ENCODE data around the gene HTR2A. TPM values are rescaled to one million over a fixed set of nuclear protein-coding genes. Genes with fewer than 3 reads are reported as not detected.

The HTR2A gene
- total and polyA plus RNA-seq, 2 donors (not counting 3 experiments of a cell fraction or from before 2014, with no cell fraction given) = not detected

DNA sequence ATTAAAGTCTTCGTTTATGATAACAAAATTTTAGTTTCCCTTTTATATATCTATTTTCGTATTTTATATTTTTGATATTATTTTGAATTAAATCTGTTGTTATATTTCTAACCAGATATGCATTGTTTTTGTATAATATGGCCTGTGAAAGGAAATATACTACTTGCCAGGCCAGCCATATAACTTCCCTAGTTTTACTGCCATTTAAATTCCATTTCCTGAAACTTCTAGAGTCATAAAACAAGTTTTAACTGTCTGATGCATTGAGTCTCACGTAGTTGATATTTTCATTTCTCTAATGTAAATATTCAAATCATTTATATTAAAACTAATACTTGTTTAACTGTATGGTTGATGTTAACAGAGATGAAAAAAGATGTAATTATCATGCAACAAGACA is 113.3 kb downstream of the HTR2A start:
- Histone ChIP-seq H3K27me3 (ENCODE audit: control insufficient read depth in 2 of 2, insufficient read depth in 2 of 2, low read length in 2 of 2) (no peaks in the 10 kb centered on the region), H4K20me1 (replicated peaks; ENCODE audit: control insufficient read depth, extremely low read depth, insufficient read depth, low read length) (no peaks in the 10 kb centered on the region), H3K79me2 (ENCODE audit: control insufficient read depth, insufficient read depth, low read length) (no peaks in the 10 kb centered on the region), H3K27ac (ENCODE audit: insufficient read depth, low read depth, low read length) (no peak overlapping the region), H3K4me2 (ENCODE audit: insufficient read depth, low read length) (no peak overlapping the region), H3K9me1 (replicated peaks; ENCODE audit: control insufficient read depth, extremely low read depth, insufficient read depth, low read length) (no peaks in the 10 kb centered on the region), H3K9ac (replicated peaks; ENCODE audit: extremely low read depth, insufficient read depth, low read length) (no peak overlapping the region), H3K36me3 (ENCODE audit: control insufficient read depth in 2 of 2, extremely low read depth in 1 of 2, insufficient read depth in 2 of 2, low read length in 2 of 2) (peaks cover 0 to 23% of the 10 kb centered on the region in 2 experiments), H3K9me3 (replicated peaks; ENCODE audit: control insufficient read depth, insufficient read depth, low read length) (no peaks in the 10 kb centered on the region), H3K4me1 (ENCODE audit: control insufficient read depth, extremely low read depth, insufficient read depth, low read length) (no peaks in the 10 kb centered on the region), H2AFZ (ENCODE audit: low read depth, low read length) (no peak overlapping the region), H3K4me3 (replicated peaks in 1 of 3; ENCODE audit: insufficient read depth in 1 of 3, low read depth in 1 of 3, low read length in 3 of 3) (no peak overlapping the region)
- DNase-seq (ENCODE audit: low read depth, low spot score) (no peak), FAIRE-seq (no peak)
- TF ChIP-seq, protein P1, sequence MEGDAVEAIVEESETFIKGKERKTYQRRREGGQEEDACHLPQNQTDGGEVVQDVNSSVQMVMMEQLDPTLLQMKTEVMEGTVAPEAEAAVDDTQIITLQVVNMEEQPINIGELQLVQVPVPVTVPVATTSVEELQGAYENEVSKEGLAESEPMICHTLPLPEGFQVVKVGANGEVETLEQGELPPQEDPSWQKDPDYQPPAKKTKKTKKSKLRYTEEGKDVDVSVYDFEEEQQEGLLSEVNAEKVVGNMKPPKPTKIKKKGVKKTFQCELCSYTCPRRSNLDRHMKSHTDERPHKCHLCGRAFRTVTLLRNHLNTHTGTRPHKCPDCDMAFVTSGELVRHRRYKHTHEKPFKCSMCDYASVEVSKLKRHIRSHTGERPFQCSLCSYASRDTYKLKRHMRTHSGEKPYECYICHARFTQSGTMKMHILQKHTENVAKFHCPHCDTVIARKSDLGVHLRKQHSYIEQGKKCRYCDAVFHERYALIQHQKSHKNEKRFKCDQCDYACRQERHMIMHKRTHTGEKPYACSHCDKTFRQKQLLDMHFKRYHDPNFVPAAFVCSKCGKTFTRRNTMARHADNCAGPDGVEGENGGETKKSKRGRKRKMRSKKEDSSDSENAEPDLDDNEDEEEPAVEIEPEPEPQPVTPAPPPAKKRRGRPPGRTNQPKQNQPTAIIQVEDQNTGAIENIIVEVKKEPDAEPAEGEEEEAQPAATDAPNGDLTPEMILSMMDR (IDR thresholded peaks at IDR 0.05; ENCODE audit: extremely low read depth in 1 of 2, insufficient read depth in 1 of 2, low read depth in 1 of 2, low read length in 2 of 2) = no peak
- TF ChIP-seq JUN (IDR thresholded peaks at IDR 0.05; ENCODE audit: borderline replicate concordance, insufficient read depth, insufficient read length, low read depth) = no peak
- TF ChIP-seq MYC (IDR thresholded peaks at IDR 0.05; ENCODE audit: low read depth, low read length) = no peak
- TF ChIP-seq EZH2 (IDR thresholded peaks at IDR 0.05; ENCODE audit: borderline replicate concordance, low read depth, low read length, severe bottlenecking) = no peak
- TF ChIP-seq, protein P2, sequence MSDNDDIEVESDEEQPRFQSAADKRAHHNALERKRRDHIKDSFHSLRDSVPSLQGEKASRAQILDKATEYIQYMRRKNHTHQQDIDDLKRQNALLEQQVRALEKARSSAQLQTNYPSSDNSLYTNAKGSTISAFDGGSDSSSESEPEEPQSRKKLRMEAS (IDR thresholded peaks at IDR 0.05; ENCODE audit: insufficient read depth, insufficient read length) = no peak
- TF ChIP-seq POLR2AphosphoS5 (IDR thresholded peaks at IDR 0.05; ENCODE audit: insufficient read depth, low read depth, low read length) = no peak
- TF ChIP-seq FOS (IDR thresholded peaks at IDR 0.05; ENCODE audit: borderline replicate concordance, insufficient read depth, low read length) = no peak
- TF ChIP-seq GATA2 (IDR thresholded peaks at IDR 0.05; ENCODE audit: insufficient read depth, insufficient read length, low read depth, low read length) = no peak
- no peak for TF ChIP-seq POLR2A (IDR thresholded peaks at IDR 0.05; ENCODE audit: low read depth, low read length)
- CTCF ChIA-PET = no interaction called here
- no TSS peak for BruUV-seq (replicated peaks)
- intact Hi-C loops (cut with micrococcal nuclease) = no loop called here
- dilution Hi-C loops (cut with MboI; ENCODE audit: extremely low pct_ligation_motif_present, low sequenced_read_pairs) = no loop called here
- POLR2A ChIA-PET = no interaction called here
